ENCODE results near the gene SH3PXD2B. TPM values are rescaled to one million over a fixed set of nuclear protein-coding genes. Genes with fewer than 3 reads are reported as not detected.

Gene SH3PXD2B
- total and polyA plus RNA-seq, 10 of the 15 experiments (the other 5 are each of a cell fraction or from before 2014, with no cell fraction given) = 0.05 to 1.6 (median 0.57) TPM

DNA sequence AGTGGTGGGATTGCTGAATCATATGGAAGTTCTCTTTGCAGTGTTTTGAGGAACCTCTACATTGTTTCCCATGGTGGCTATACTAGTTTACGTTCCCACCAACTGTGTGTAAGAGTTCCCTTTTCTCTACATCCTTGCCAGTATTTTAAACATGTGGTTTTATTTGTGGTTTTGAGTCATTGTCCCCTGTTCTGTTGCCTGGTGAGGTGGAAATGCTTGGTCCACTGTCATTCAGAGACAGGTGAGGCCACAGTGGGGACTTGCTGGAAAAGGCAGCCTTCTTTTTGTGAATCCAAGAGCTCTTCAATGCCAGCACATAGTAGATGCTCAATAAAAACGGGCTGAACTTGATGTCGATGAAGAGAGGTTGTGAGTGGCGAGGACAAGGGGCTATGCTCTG lies 44.2 kb downstream of the SH3PXD2B start:
- Histone ChIP-seq H2AFZ (ENCODE audit: control insufficient read depth, low read depth, low read length) (no peak overlapping the region), H3K9me3 (replicated peaks; ENCODE audit: control insufficient read depth, insufficient read depth, low read length) (no peaks in the 10 kb centered on the region; the same call in 2 of the 3 replicates), H3K27ac (ENCODE audit: control insufficient read depth, insufficient read depth) (no peak overlapping the region), H3K4me3 (no peak overlapping the region), H3K27me3 (replicated peaks in 1 of 2; ENCODE audit: control insufficient read depth in 2 of 2, insufficient read depth in 2 of 2, low read length in 1 of 2) (no peaks in the 10 kb centered on the region; a peak in 1 of 4 replicates), H3K9ac (ENCODE audit: control insufficient read depth, insufficient read depth, low read length) (no peak overlapping the region), H3K4me2 (ENCODE audit: control insufficient read depth, insufficient read depth) (no peak overlapping the region), H3K79me2 (ENCODE audit: control insufficient read depth, insufficient read depth, low read length) (no peaks in the 10 kb centered on the region), H3K36me3 (ENCODE audit: control insufficient read depth in 2 of 2, insufficient read depth in 2 of 2, low read length in 1 of 2) (no peaks in the 10 kb centered on the region), H4K20me1 (ENCODE audit: control insufficient read depth, insufficient read depth) (no peaks in the 10 kb centered on the region), H3K4me1 (ENCODE audit: control insufficient read depth, insufficient read depth, low read length) (peaks cover 12% of the 10 kb centered on the region)
- FAIRE-seq (peak; percentile 54), ATAC-seq (peak; percentile 57), DNase-seq (ENCODE audit: low read depth, low spot score) (peak; percentile 24)
- intact Hi-C loops (cut with micrococcal nuclease; ENCODE audit: unreplicated experiment) (no loop called here), in situ Hi-C loops (cut with MboI) (no loop called here)
- BruUV-seq (replicated peaks) = no TSS peak
- POLR2A ChIA-PET = no interaction called here
- WGBS (ENCODE audit: insufficient coverage, insufficient replicate concordance, low lambda C conversion rate, missing lambda C conversion rate) = 15% methylated on average over 4 of the region's 4 CpGs
- CTCF ChIA-PET = no interaction called here
- SMC1A ChIA-PET (ENCODE audit: uncharacterized antibody, unreplicated experiment) = no interaction called here
- RAD21 ChIA-PET (ENCODE audit: unreplicated experiment) = no interaction called here
- TF ChIP-seq BHLHE40 (IDR thresholded peaks at IDR 0.05; ENCODE audit: borderline replicate concordance in 1 of 2, low read depth in 2 of 2, low read length in 1 of 2) (no peak), JUNB (IDR thresholded peaks at IDR 0.05) (peak; percentile 26; the same call in 1 of the 2 replicates), CBFB (IDR thresholded peaks at IDR 0.05; ENCODE audit: low read depth) (0 out of 2 replicates have a peak, but pooled peaks have one; percentile 61), POLR2AphosphoS5 (IDR thresholded peaks at IDR 0.05; ENCODE audit: low read length) (no peak), HDGF (IDR thresholded peaks at IDR 0.05) (no peak), STAT1 (conservative IDR thresholded peaks at IDR 0.05) (no peak), EP300 (IDR thresholded peaks at IDR 0.05; ENCODE audit: borderline replicate concordance in 1 of 2, control insufficient read depth in 1 of 2, low read depth in 2 of 2, low read length in 2 of 2) (no peak), MYC (IDR thresholded peaks at IDR 0.05; ENCODE audit: insufficient read depth, insufficient read length, insufficient replicate concordance, low read length, severe bottlenecking) (no peak), SUPT20H (IDR thresholded peaks at IDR 0.05; ENCODE audit: borderline replicate concordance, control insufficient read depth, low read depth, low read length) (no peak), RUNX3 (IDR thresholded peaks at IDR 0.05; ENCODE audit: low read length) (peak; percentile 92), NFIC (IDR thresholded peaks at IDR 0.05; ENCODE audit: low read depth, low read length) (peak; percentile 40; the same call in 1 of the 2 replicates), PAX8 (IDR thresholded peaks at IDR 0.05) (no peak), MEF2A (IDR thresholded peaks at IDR 0.05; ENCODE audit: insufficient read depth, low read depth, low read length) (no peak), ATF7 (IDR thresholded peaks at IDR 0.05; ENCODE audit: low read depth) (no peak), TCF12 (IDR thresholded peaks at IDR 0.05; ENCODE audit: low read depth, low read length) (no peak), POLR2A (IDR thresholded peaks at IDR 0.05; ENCODE audit: low read depth, low read length) (no peak), MTA3 (IDR thresholded peaks at IDR 0.05; ENCODE audit: borderline replicate concordance, low read length) (no peak), USF1 (IDR thresholded peaks at IDR 0.05; ENCODE audit: borderline replicate concordance, extremely low read length, insufficient read depth, low read depth, low read length) (no peak), TCF7 (IDR thresholded peaks at IDR 0.05; ENCODE audit: borderline replicate concordance) (no peak), ZNF384 (IDR thresholded peaks at IDR 0.05; ENCODE audit: borderline replicate concordance, low read depth, low read length) (no peak), GATAD2B (conservative IDR thresholded peaks at IDR 0.05; ENCODE audit: low read depth) (no peak), NFYB (IDR thresholded peaks at IDR 0.05; ENCODE audit: insufficient read depth, low read depth, low read length) (no peak)
- TF ChIP-seq, protein P1, sequence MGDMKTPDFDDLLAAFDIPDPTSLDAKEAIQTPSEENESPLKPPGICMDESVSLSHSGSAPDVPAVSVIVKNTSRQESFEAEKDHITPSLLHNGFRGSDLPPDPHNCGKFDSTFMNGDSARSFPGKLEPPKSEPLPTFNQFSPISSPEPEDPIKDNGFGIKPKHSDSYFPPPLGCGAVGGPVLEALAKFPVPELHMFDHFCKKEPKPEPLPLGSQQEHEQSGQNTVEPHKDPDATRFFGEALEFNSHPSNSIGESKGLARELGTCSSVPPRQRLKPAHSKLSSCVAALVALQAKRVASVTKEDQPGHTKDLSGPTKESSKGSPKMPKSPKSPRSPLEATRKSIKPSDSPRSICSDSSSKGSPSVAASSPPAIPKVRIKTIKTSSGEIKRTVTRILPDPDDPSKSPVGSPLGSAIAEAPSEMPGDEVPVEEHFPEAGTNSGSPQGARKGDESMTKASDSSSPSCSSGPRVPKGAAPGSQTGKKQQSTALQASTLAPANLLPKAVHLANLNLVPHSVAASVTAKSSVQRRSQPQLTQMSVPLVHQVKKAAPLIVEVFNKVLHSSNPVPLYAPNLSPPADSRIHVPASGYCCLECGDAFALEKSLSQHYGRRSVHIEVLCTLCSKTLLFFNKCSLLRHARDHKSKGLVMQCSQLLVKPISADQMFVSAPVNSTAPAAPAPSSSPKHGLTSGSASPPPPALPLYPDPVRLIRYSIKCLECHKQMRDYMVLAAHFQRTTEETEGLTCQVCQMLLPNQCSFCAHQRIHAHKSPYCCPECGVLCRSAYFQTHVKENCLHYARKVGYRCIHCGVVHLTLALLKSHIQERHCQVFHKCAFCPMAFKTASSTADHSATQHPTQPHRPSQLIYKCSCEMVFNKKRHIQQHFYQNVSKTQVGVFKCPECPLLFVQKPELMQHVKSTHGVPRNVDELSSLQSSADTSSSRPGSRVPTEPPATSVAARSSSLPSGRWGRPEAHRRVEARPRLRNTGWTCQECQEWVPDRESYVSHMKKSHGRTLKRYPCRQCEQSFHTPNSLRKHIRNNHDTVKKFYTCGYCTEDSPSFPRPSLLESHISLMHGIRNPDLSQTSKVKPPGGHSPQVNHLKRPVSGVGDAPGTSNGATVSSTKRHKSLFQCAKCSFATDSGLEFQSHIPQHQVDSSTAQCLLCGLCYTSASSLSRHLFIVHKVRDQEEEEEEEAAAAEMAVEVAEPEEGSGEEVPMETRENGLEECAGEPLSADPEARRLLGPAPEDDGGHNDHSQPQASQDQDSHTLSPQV (IDR thresholded peaks at IDR 0.05) = no peak

Data from GM12878 (cell line).